GM18526 (cell line): ENCODE measurements around the gene SBK3.

Experiments used
- POLR2A ChIP-seq: IDR thresholded peaks from 3 replicates; pipeline ENCODE4 v1.6.1; 2011; ENCODE audit not compliant: insufficient read length; ENCODE audit errors: extremely low read depth

Gene SBK3

GRCh38 chr19:55530996-55531395 lies 14.3 kb downstream of the SBK3 start:
- TF ChIP-seq POLR2A: no peak

DNA sequence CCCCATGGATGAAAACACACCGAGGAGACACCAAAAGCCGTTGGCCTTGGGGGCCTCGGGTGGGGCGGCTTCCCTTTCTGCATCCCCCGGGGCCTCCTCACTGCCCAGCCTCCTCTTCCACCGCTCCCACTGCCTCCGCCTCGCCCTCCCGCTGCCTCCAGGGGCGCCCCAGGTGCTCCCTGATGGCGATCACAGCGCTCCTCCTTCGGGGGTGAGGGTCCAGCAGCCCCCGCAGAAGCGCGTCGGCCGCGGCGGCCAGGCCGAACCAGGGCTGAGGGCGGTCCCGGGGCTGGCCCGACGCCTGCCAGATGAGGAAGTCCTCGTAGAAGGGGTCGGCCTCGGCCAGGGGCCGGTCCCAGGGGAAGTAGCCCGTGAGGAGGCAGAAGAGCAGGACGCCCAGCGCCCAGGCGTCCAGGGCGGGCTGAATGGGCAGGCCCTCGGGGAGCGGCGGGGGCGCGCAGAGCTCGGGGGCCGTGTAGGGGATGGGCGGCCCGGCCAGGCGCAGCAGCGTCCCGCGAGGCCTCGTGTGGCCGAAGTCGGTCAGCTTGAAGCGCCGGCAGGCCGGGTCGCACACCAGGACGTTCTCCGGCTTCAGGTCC lies 15.6 kb downstream of the SBK3 start:
- no peak for TF ChIP-seq POLR2A

GRCh38 chr19:55528030-55528803 lies 17.1 kb downstream of the SBK3 start:
- TF ChIP-seq POLR2A: no peak

GRCh38 chr19:55527197-55528029 lies 17.9 kb downstream of the SBK3 start:
- no peak for TF ChIP-seq POLR2A

GRCh38 chr19:55526216-55527196 lies 18.8 kb downstream of the SBK3 start:
- TF ChIP-seq POLR2A: no peak

DNA sequence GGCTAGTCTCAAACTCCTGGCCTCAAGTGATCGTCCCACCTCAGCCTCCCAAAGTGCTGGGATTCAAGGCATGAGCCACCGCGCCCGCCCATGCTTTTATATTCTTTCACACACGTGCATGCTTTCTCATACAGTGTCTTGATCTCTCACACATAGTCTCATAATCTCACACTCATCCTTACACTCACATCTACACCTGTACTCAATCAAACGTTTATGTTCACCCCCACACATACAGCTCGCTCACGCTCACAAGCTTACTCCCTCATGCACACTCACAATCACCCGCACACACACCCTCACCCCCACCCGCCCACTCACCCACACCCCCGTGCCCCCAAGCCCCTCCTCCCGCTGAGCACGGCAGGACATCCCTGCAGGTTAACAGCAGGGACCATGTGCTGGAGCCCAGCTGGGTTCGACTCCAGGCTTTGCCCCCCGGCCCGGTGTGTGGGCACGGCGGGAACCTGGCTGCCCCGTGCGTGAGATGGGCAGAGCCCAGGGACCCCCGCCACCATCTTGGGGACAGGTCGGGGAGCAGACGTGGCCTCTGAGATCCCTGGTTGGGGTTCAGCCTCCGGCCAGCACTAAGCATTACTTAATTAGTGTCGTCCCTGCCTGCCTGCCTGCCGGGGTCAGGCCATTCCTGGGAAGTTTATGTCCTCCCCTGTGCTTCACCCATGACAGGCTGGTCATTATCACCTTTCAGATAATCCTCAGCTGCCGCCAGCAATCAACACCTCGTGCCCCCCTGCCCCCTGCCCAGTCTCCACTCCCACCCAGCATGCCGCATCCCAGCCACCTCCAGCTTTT lies 19.8 kb downstream of the SBK3 start:
- TF ChIP-seq POLR2A: no peak

GRCh38 chr19:55520691-55521292 lies 24.6 kb downstream of the SBK3 start:
- TF ChIP-seq POLR2A: no peak

DNA sequence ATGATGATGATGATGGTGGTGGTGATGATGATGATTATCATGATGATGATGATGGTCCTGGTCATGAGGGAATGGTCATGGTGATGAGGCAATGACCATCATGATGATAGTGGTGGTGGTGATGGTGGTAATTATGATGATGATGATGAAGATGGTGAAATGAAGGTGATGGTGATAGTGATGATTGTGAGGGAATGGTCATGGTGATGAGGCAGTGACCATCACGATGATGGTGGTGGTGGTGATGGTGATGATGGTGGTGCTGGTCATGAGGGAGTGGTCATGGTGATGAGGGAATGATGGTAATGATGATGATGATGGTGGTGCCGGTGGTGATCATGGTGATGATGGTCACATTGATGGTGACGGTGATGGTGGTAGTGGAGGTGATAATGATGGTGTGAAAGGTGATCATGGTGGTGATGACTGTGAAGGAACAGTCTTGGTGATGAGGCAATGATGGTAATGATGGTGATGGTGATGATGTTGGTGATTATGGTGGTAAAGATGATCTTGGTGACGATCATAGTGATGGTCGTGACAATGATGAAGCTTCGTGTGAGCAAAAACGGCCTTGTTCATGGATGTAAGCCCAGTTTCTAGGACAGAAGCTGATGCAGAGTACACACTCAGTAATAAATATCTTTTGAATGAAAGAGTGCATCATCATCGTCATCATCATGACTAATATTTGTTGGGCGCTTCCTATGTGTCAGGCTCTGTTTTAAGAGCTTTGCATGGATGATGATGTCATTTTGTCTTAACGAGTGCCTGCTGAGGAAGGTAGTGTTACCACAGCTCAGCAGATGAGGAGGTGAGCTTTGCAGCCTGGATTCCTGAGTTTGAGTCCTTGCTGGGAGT lies 25.7 kb downstream of the SBK3 start:
- TF ChIP-seq POLR2A: no peak

DNA sequence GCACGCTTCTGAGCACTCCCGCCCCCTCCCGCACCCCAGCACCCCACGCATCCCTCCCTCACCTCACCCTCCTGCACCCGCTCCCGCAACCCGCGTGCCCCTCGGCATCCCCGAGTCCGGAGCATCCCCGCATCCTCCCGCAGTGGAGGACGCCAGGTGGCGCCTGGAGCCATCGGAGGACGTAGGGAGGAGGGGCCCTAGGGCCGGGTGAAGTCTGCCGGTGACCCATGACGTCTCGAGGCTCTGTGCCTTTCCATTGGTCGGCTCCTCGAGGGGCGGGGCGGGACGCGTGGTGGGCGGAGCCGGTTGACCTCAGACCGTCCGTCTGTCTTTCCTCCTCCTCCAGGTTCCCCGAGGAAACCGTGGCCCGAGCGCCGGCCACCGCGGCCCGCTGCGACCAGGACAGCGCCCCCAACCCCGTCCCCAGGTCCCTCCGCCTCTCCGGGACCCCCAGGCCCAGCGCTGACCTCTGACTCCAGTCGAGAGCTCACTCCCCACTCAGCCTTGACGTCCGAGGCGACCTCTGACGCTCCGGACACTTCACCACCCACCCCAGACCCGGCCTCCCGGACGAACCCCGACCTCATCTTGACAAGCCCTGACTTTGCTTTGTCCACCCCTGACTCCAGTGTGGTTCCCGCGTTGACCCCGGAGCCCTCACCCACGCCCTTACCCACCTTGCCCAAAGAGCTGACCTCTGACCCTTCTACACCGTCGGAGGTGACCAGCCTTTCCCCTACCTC lies 28.3 kb downstream of the SBK3 start:
- TF ChIP-seq POLR2A: peak; percentile 35

GRCh38 chr19:55508120-55508519 lies 37.2 kb downstream of the SBK3 start:
- TF ChIP-seq POLR2A: no peak

DNA sequence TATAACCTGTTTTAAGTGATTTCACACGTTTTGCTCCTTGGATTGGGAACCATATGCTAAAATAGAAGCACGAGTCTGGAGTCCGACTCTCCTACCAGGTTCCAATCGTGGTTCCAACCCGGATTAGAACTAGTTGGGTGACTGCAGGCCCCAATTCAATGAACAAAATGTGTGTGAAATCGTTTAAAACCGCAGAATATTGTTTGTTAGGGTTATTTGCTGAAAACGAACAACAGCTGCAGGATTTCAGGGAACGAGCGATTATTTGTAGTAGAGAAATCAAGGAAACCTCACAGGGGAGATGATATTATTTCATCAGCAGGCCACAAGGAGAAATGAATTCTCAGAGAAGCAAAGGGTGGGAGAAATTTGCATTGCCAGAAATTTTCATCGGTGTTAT lies 40.4 kb downstream of the SBK3 start:
- no peak for TF ChIP-seq POLR2A

- TF ChIP-seq POLR2A: no peak
Measured at GRCh38 chr19:55504252-55504603, 41.1 kb downstream of the SBK3 start.
